GM23248 (cell line): ENCODE data around the gene ATXN8OS. TPM values are rescaled to one million over a fixed set of nuclear protein-coding genes. Genes with fewer than 3 reads are reported as not detected.

ENCODE experiments used
- DNase-seq: peaks from one replicate; pipeline ENCODE4 v3.0.0-alpha.2; 2015
- H2AFZ ChIP-seq: fragments of 200-600 bp; sonication (generic); 2 replicates; pipeline ENCODE4 v1.6.1; 2016; ENCODE audit warnings: antibody characterized with exemption
- H3F3A ChIP-seq: fragments of 200-600 bp; sonication (generic); 2 replicates; pipeline ENCODE4 v1.6.1; 2016; ENCODE audit warnings: mild to moderate bottlenecking, antibody characterized with exemption, mixed run types; ENCODE audit not compliant: insufficient read depth
- H3K27ac ChIP-seq: fragments of 200-600 bp; sonication (generic); 2 replicates; pipeline ENCODE4 v1.5.1; 2016; ENCODE audit warnings: mild to moderate bottlenecking
- H3K27me3 ChIP-seq: fragments of 200-600 bp; sonication (generic); replicated peaks from 2 replicates; pipeline ENCODE4 v1.6.1; 2016; ENCODE audit warnings: mild to moderate bottlenecking; ENCODE audit not compliant: insufficient read depth
- H3K36me3 ChIP-seq: fragments of 200-600 bp; sonication (generic); 2 replicates; pipeline ENCODE4 v1.6.1; 2016; ENCODE audit warnings: low read depth, mild to moderate bottlenecking
- H3K4me1 ChIP-seq: fragments of 200-600 bp; sonication (generic); 2 replicates; pipeline ENCODE4 v1.6.1; 2016; ENCODE audit warnings: mild to moderate bottlenecking; ENCODE audit not compliant: insufficient read depth
- H3K4me2 ChIP-seq: fragments of 200-600 bp; sonication (generic); one replicate; pipeline ENCODE4 v1.6.1; 2016; ENCODE audit warnings: mild to moderate bottlenecking; ENCODE audit not compliant: unreplicated experiment
- H3K4me3 ChIP-seq: fragments of 200-600 bp; sonication (generic); 2 replicates; pipeline ENCODE4 v1.5.1; 2016; ENCODE audit warnings: mild to moderate bottlenecking
- H3K79me2 ChIP-seq: fragments of 200-600 bp; sonication (generic); 2 replicates; pipeline ENCODE4 v1.6.1; 2016; ENCODE audit warnings: mild to moderate bottlenecking; ENCODE audit not compliant: insufficient read depth
- H3K9ac ChIP-seq: fragments of 200-600 bp; sonication (generic); 2 replicates; pipeline ENCODE4 v1.6.1; 2016; ENCODE audit warnings: mild to moderate bottlenecking
- H3K9me2 ChIP-seq: fragments of 200-600 bp; sonication (generic); 2 replicates; pipeline ENCODE4 v1.6.1; 2016; ENCODE audit warnings: mixed run types, mild to moderate bottlenecking, moderate library complexity; ENCODE audit not compliant: insufficient read depth
- H3K9me3 ChIP-seq: fragments of 200-600 bp; sonication (generic); one replicate; pipeline ENCODE4 v1.6.1; 2017; ENCODE audit warnings: low read depth
- H4K20me1 ChIP-seq: fragments of 200-600 bp; sonication (generic); 2 replicates; pipeline ENCODE4 v1.6.0; 2016; ENCODE audit not compliant: insufficient read depth
- EZH2 ChIP-seq: fragments of 200-600 bp; sonication (generic); IDR thresholded peaks from 2 replicates; pipeline ENCODE4 v1.6.1; 2018; ENCODE audit warnings: antibody characterized with exemption, mild to moderate bottlenecking; ENCODE audit not compliant: insufficient read depth, poor library complexity, severe bottlenecking
- EZH2phosphoT487 ChIP-seq: fragments of 200-600 bp; sonication (generic); IDR thresholded peaks from 2 replicates; pipeline ENCODE4 v1.6.1; 2018; ENCODE audit warnings: antibody characterized with exemption, moderate library complexity, mild to moderate bottlenecking, low read depth; ENCODE audit not compliant: insufficient read depth
- WGBS, 2 experiments: methylation state at CpG; one replicate each; pipeline ENCODE4 v1.1.6; 2015 to 2017; ENCODE audit warnings: low lambda C conversion rate in 2 of 2, low coverage in 1 of 2; ENCODE audit errors: missing lambda C conversion rate in 2 of 2; 5-methylcytosine and 5-hydroxymethylcytosine counted together
- in situ Hi-C: fragments of 300-500 bp; cut with MboI; formaldehyde crosslinking; loops from 2 replicates; pipeline ENCODE4 v1.15.0; 2020
- polyA plus RNA-seq: library from polyadenylated mRNA; unstranded; fragments of >200 nt; fragmentation: Nextera tagmentation; extraction: Ambion mirVana; gene quantifications from 2 replicates; pipeline ENCODE4 v1.2.1, GENCODE V29; 2016
- total RNA-seq: library from RNA; depleted of rRNA; stranded (reverse); fragments of >200 nt; shearing (Covaris generic); gene quantifications from 2 replicates; pipeline ENCODE4 v1.2.3, GENCODE V29; 2014

Gene ATXN8OS
- total and polyA plus RNA-seq, 2 experiments from 2014 or later, result not detected

DNA sequence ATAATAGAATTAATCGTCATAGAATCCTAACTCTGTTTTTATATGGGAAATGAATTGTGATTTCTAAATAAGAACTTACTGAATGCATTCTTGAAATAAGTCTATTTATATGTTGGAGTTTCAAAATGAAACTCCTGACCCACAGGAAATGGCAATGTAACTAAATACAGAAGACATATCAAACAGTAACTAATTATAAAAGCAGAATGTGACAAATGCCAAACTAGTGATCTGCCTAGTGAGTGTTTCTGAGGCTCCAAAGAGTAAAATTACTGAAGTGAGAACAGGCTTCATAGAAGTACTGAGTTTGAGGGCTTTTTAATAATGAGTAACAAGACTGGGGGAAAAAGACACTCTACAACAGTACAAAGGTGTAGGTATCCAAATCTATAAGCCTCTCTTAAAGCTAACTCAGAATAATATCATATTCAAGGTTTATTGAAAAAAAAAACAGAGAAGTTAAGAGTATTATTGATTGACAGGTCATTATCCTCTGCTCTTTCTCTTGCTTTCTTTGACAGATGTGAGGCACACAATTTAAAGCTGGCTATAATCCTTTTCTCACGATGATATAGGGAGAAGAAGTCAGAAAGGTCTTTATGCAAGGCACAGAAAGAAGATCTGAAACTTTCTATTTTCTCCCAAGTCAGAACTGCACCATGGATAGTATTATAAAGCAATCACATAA is 17.4 kb upstream of the ATXN8OS start:
- no peaks in the 10 kb centered on the region for H3K9me3 ChIP-seq
- H3K4me2 ChIP-seq, result no peak overlapping the region
- 36 to 37% methylated on average over 2 of the region's 2 CpGs for WGBS, 2 experiments
- H3K4me3 ChIP-seq, result no peak overlapping the region
- no peak overlapping the region for H3K9ac ChIP-seq
- in situ Hi-C loops, result no loop called here
- DNase-seq, result no peak
- H3K9me2 ChIP-seq, result no peaks in the 10 kb centered on the region
- H3K36me3 ChIP-seq, result no peaks in the 10 kb centered on the region
- H3K4me1 ChIP-seq, result no peaks in the 10 kb centered on the region
- no peak overlapping the region for H2AFZ ChIP-seq
- TF ChIP-seq EZH2 (no peak), EZH2phosphoT487 (no peak)
- no peaks in the 10 kb centered on the region for H3K79me2 ChIP-seq
- H4K20me1 ChIP-seq, result no peaks in the 10 kb centered on the region
- H3F3A ChIP-seq, result no peaks in the 10 kb centered on the region
- no peaks in the 10 kb centered on the region for H3K27me3 ChIP-seq
- H3K27ac ChIP-seq, result no peak overlapping the region

GRCh38 chr13:70098669-70099068 is 9.0 kb upstream of the ATXN8OS start:
- no peak overlapping the region for H3K9ac ChIP-seq
- no peak overlapping the region for H2AFZ ChIP-seq
- H3K9me3 ChIP-seq, result no peaks in the 10 kb centered on the region
- TF ChIP-seq EZH2phosphoT487 (no peak), EZH2 (no peak)
- 0 to 3% methylated on average over 1 of the region's 1 CpG for WGBS, 2 experiments
- H3K4me3 ChIP-seq, result no peak overlapping the region
- H3K4me1 ChIP-seq, result no peaks in the 10 kb centered on the region
- no peaks in the 10 kb centered on the region for H4K20me1 ChIP-seq
- no peaks in the 10 kb centered on the region for H3K36me3 ChIP-seq
- H3K27ac ChIP-seq, result no peak overlapping the region
- H3K27me3 ChIP-seq, result no peaks in the 10 kb centered on the region
- H3K79me2 ChIP-seq, result no peaks in the 10 kb centered on the region
- no peaks in the 10 kb centered on the region for H3K9me2 ChIP-seq
- peak; percentile 0 for DNase-seq
- H3K4me2 ChIP-seq, result no peak overlapping the region
- H3F3A ChIP-seq, result no peaks in the 10 kb centered on the region
- in situ Hi-C loops, result no loop called here

- H3K79me2 ChIP-seq, result no peaks in the 10 kb centered on the region
- no peak overlapping the region for H3K4me3 ChIP-seq
- H3K36me3 ChIP-seq, result no peaks in the 10 kb centered on the region
- H3K9ac ChIP-seq, result no peak overlapping the region
- H3K4me1 ChIP-seq, result no peaks in the 10 kb centered on the region
- no peak for DNase-seq
- H3K4me2 ChIP-seq, result no peak overlapping the region
- no peaks in the 10 kb centered on the region for H3K27me3 ChIP-seq
- no peaks in the 10 kb centered on the region for H3K9me3 ChIP-seq
- no peaks in the 10 kb centered on the region for H3F3A ChIP-seq
- no peaks in the 10 kb centered on the region for H4K20me1 ChIP-seq
- no peaks in the 10 kb centered on the region for H3K9me2 ChIP-seq
- no peak overlapping the region for H2AFZ ChIP-seq
- in situ Hi-C loops, result no loop called here
- H3K27ac ChIP-seq, result no peak overlapping the region
- no peak for TF ChIP-seq EZH2phosphoT487
Observed at GRCh38 chr13:70104481-70104880, 3.1 kb upstream of the ATXN8OS start.

DNA sequence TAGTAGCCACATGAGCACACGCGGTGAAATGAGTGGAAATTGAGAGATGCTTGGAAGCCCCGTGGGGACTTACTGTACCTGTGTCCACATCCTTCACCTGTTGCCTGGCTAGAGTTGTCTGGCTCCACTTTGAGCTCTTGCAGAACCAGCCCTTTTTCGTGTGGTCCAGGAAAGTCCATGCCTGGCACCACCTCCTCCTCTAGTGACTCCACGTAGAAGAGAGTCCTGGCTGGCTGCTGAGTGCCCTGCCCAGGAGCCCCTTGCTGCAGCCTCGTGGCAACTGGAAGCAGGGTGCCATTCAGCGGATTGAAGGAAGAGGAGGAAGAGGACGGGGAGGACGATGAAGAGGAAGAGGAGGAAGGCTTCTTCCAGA is 515 bp upstream of the ATXN8OS start:
- Histone ChIP-seq H3K36me3 (no peaks in the 10 kb centered on the region), H3K4me1 (no peaks in the 10 kb centered on the region), H2AFZ (no peak overlapping the region), H3K79me2 (no peaks in the 10 kb centered on the region), H3K27me3 (no peaks in the 10 kb centered on the region), H3K9me3 (no peaks in the 10 kb centered on the region), H3K4me2 (no peak overlapping the region), H3F3A (no peaks in the 10 kb centered on the region), H3K9me2 (no peaks in the 10 kb centered on the region), H3K9ac (no peak overlapping the region), H4K20me1 (no peaks in the 10 kb centered on the region), H3K4me3 (no peak overlapping the region), H3K27ac (no peak overlapping the region)
- 12 to 13% methylated on average over 9 of the region's 9 CpGs for WGBS, 2 experiments
- DNase-seq, result no peak
- TF ChIP-seq EZH2phosphoT487 (no peak), EZH2 (no peak)
- in situ Hi-C loops, result no loop called here
